Natural killer cell treated with Interleukin-12 subunit alpha and Interleukin-12 subunit beta and Interleukin-15 and Interleukin-18, amount 100 ng/mL, for 72 hours (primary cell): Measurements from ENCODE around the gene BAIAP2. TPM values are rescaled to one million over a fixed set of nuclear protein-coding genes. Genes with fewer than 3 reads are reported as not detected.

Experiments used
- ATAC-seq, 2 donors: fragments of 150-1000 bp; cut with Tn5 transposase in 1 of 2; sonication (Bioruptor Pico), chemical (Tn5 transposase) in 1 of 2; 2 replicates each; pipeline ENCODE4 v1.10.0; 2021
- DNase-seq: peaks from one replicate; pipeline ENCODE4 v3.0.0; 2022; ENCODE audit warnings: low spot score
- H3K27ac Mint-ChIP-seq, 2 donors: 1 replicate in 1 of 2; 2 replicates in 1 of 2; pipeline ENCODE4 v1.8.0; 2022; ENCODE audit warnings: mixed read lengths in 2 of 2, mild to moderate bottlenecking in 1 of 2, moderate library complexity in 1 of 2
- H3K27me3 Mint-ChIP-seq, 2 donors: 1 replicate in 1 of 2; 2 replicates in 1 of 2; pipeline ENCODE4 v1.8.0; 2022; ENCODE audit warnings: mixed read lengths in 2 of 2
- H3K36me3 Mint-ChIP-seq: one replicate; pipeline ENCODE4 v1.8.0; 2022; ENCODE audit warnings: mixed read lengths
- H3K4me1 Mint-ChIP-seq, 2 donors: 1 replicate in 1 of 2; 2 replicates in 1 of 2; pipeline ENCODE4 v1.8.0; 2022; ENCODE audit warnings: low read depth in 2 of 2, mixed read lengths in 2 of 2, mild to moderate bottlenecking in 1 of 2
- H3K4me3 Mint-ChIP-seq: one replicate; pipeline ENCODE4 v1.8.0; 2022; ENCODE audit warnings: mixed read lengths
- H3K9me3 Mint-ChIP-seq: 2 replicates; pipeline ENCODE4 v1.8.0; 2022; ENCODE audit warnings: mixed read lengths
- total RNA-seq, 2 donors: library from RNA; stranded (reverse); gene quantifications; one replicate each; pipeline ENCODE4 v1.2.3, GENCODE V29; 2022

Gene BAIAP2
- total RNA-seq, 2 donors from 2014 or later, result 7.3 to 9.6 TPM

GRCh38 chr17:81115749-81116464 lies 81.0 kb downstream of the BAIAP2 start:
- DNase-seq (no peak), ATAC-seq (no peak)
- H3K36me3 Mint-ChIP-seq, result no peaks in the 10 kb centered on the region
- no peaks in the 10 kb centered on the region for H3K27me3 Mint-ChIP-seq
- no peak overlapping the region for H3K4me3 Mint-ChIP-seq
- no peaks in the 10 kb centered on the region for H3K9me3 Mint-ChIP-seq
- no peaks in the 10 kb centered on the region for H3K4me1 Mint-ChIP-seq
- no peak overlapping the region for H3K27ac Mint-ChIP-seq

GRCh38 chr17:81116704-81117103 lies 81.8 kb downstream of the BAIAP2 start:
- Mint-ChIP-seq H3K4me3 (no peak overlapping the region), H3K36me3 (no peaks in the 10 kb centered on the region), H3K9me3 (no peaks in the 10 kb centered on the region), H3K27me3 (no peaks in the 10 kb centered on the region), H3K4me1 (no peaks in the 10 kb centered on the region), H3K27ac (no peak overlapping the region)
- no peak for DNase-seq
- no peak for ATAC-seq

- H3K27ac Mint-ChIP-seq, result no peak overlapping the region
- H3K4me1 Mint-ChIP-seq, result no peaks in the 10 kb centered on the region
- H3K36me3 Mint-ChIP-seq, result no peaks in the 10 kb centered on the region
- no peak for ATAC-seq
- H3K4me3 Mint-ChIP-seq, result no peak overlapping the region
- H3K27me3 Mint-ChIP-seq, result no peaks in the 10 kb centered on the region
- H3K9me3 Mint-ChIP-seq, result no peaks in the 10 kb centered on the region
- no peak for DNase-seq
Observed at GRCh38 chr17:81117672-81118198, 82.8 kb downstream of the BAIAP2 start.

- ATAC-seq (no peak), DNase-seq (no peak)
- no peaks in the 10 kb centered on the region for H3K36me3 Mint-ChIP-seq
- H3K9me3 Mint-ChIP-seq, result no peaks in the 10 kb centered on the region
- H3K27ac Mint-ChIP-seq, result no peak overlapping the region
- no peaks in the 10 kb centered on the region for H3K27me3 Mint-ChIP-seq
- H3K4me1 Mint-ChIP-seq, result no peaks in the 10 kb centered on the region
- H3K4me3 Mint-ChIP-seq, result peak overlapping the region; percentile 53
Observed at GRCh38 chr17:81118308-81119221, 83.6 kb downstream of the BAIAP2 start.

- H3K4me3 Mint-ChIP-seq, result peak overlapping the region; percentile 63
- ATAC-seq (peak; percentile 80 to 91), DNase-seq (peak; percentile 88)
- no peaks in the 10 kb centered on the region for H3K9me3 Mint-ChIP-seq
- no peak overlapping the region for H3K27ac Mint-ChIP-seq
- no peaks in the 10 kb centered on the region for H3K4me1 Mint-ChIP-seq
- no peaks in the 10 kb centered on the region for H3K27me3 Mint-ChIP-seq
- no peaks in the 10 kb centered on the region for H3K36me3 Mint-ChIP-seq
Observed at GRCh38 chr17:81119223-81120148, 84.5 kb downstream of the BAIAP2 start.

GRCh38 chr17:81120149-81120484 lies 85.2 kb downstream of the BAIAP2 start:
- no peaks in the 10 kb centered on the region for H3K4me1 Mint-ChIP-seq
- no peaks in the 10 kb centered on the region for H3K36me3 Mint-ChIP-seq
- no peaks in the 10 kb centered on the region for H3K9me3 Mint-ChIP-seq
- H3K27me3 Mint-ChIP-seq, result no peaks in the 10 kb centered on the region
- no peak for DNase-seq
- no peak for ATAC-seq
- H3K4me3 Mint-ChIP-seq, result no peak overlapping the region
- no peak overlapping the region for H3K27ac Mint-ChIP-seq

GRCh38 chr17:81120695-81121621 lies 86.0 kb downstream of the BAIAP2 start:
- Mint-ChIP-seq H3K9me3 (no peaks in the 10 kb centered on the region), H3K4me1 (no peaks in the 10 kb centered on the region), H3K36me3 (no peaks in the 10 kb centered on the region), H3K4me3 (no peak overlapping the region), H3K27ac (no peak overlapping the region), H3K27me3 (no peaks in the 10 kb centered on the region)
- ATAC-seq, result no peak
- DNase-seq, result no peak

GRCh38 chr17:81121841-81122733 lies 87.1 kb downstream of the BAIAP2 start:
- no peak overlapping the region for H3K27ac Mint-ChIP-seq
- ATAC-seq (no peak), DNase-seq (no peak)
- H3K27me3 Mint-ChIP-seq, result no peaks in the 10 kb centered on the region
- H3K4me1 Mint-ChIP-seq, result no peaks in the 10 kb centered on the region
- H3K4me3 Mint-ChIP-seq, result no peak overlapping the region
- H3K36me3 Mint-ChIP-seq, result no peaks in the 10 kb centered on the region
- no peaks in the 10 kb centered on the region for H3K9me3 Mint-ChIP-seq

GRCh38 chr17:81123052-81124048 lies 88.4 kb downstream of the BAIAP2 start:
- Mint-ChIP-seq H3K4me3 (no peak overlapping the region), H3K9me3 (no peaks in the 10 kb centered on the region), H3K36me3 (no peaks in the 10 kb centered on the region), H3K27ac (no peak overlapping the region), H3K4me1 (no peaks in the 10 kb centered on the region), H3K27me3 (no peaks in the 10 kb centered on the region)
- no peak for DNase-seq
- ATAC-seq, result no peak

GRCh38 chr17:81124377-81124776 lies 89.4 kb downstream of the BAIAP2 start:
- H3K36me3 Mint-ChIP-seq, result no peaks in the 10 kb centered on the region
- no peak overlapping the region for H3K27ac Mint-ChIP-seq
- DNase-seq (no peak), ATAC-seq (no peak)
- no peak overlapping the region for H3K4me3 Mint-ChIP-seq
- no peaks in the 10 kb centered on the region for H3K4me1 Mint-ChIP-seq
- H3K9me3 Mint-ChIP-seq, result no peaks in the 10 kb centered on the region
- no peaks in the 10 kb centered on the region for H3K27me3 Mint-ChIP-seq

GRCh38 chr17:81125573-81126081 lies 90.7 kb downstream of the BAIAP2 start:
- Mint-ChIP-seq H3K27me3 (no peaks in the 10 kb centered on the region), H3K36me3 (no peaks in the 10 kb centered on the region), H3K9me3 (no peaks in the 10 kb centered on the region), H3K27ac (no peak overlapping the region), H3K4me3 (no peak overlapping the region), H3K4me1 (no peaks in the 10 kb centered on the region)
- no peak for DNase-seq
- no peak for ATAC-seq
